GM12875 (cell line): ENCODE measurements around the gene SLC9C1.

Source experiments
- H3K4me3 ChIP-seq: one replicate; pipeline ENCODE4 v1.5.1; 2011; ENCODE audit warnings: low read depth, low read length, control low read depth
- CTCF ChIP-seq: IDR thresholded peaks from 2 replicates; pipeline ENCODE4 v1.5.1; 2011; ENCODE audit warnings: low read depth, mild to moderate bottlenecking, control low read depth, inconsistent platforms, low read length, moderate library complexity, borderline replicate concordance; ENCODE audit not compliant: insufficient read depth

Gene SLC9C1

GRCh38 chr3:112127522-112128494 lies 166.2 kb downstream of the SLC9C1 start:
- H3K4me3 ChIP-seq, result peak overlapping the region; percentile 26
- TF ChIP-seq CTCF, result no peak

GRCh38 chr3:112126511-112126911 lies 167.5 kb downstream of the SLC9C1 start:
- no peak overlapping the region for H3K4me3 ChIP-seq
- no peak for TF ChIP-seq CTCF

- no peak for TF ChIP-seq CTCF
- no peak overlapping the region for H3K4me3 ChIP-seq
Observed at GRCh38 chr3:112124907-112125607, 169.0 kb downstream of the SLC9C1 start.

- H3K4me3 ChIP-seq, result no peak overlapping the region
- no peak for TF ChIP-seq CTCF
Observed at GRCh38 chr3:112123548-112123947, 170.5 kb downstream of the SLC9C1 start.

GRCh38 chr3:112122870-112123269 lies 171.1 kb downstream of the SLC9C1 start:
- no peak for TF ChIP-seq CTCF

GRCh38 chr3:112121577-112122547 lies 172.2 kb downstream of the SLC9C1 start:
- no peak for TF ChIP-seq CTCF
- H3K4me3 ChIP-seq, result no peak overlapping the region

More at GRCh38 chr3:112122870-112123269, 171.1 kb downstream of the SLC9C1 start:
- H3K4me3 ChIP-seq, result no peak overlapping the region
